ENCODE data around the gene GPC5.

DNA sequence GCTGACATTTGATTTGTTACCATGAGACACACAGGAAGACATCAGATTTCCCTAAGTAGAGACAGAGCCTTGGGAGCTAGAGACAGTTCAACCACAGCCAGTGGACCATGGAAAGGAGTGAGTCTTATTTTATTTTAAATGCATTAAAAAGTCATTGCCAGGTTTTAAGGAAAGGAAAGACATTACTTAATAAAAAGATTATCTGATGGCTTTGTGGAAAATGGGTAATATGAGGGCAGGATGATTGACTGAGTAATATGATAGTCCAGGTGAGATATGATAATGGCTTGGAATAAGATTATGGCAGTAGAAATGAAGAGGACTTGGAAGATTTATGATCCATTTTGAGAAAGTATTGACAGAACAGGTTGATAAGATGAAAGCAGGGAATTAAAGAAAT lies 580.1 kb downstream of the GPC5 start:
- TF ChIP-seq, protein P1, sequence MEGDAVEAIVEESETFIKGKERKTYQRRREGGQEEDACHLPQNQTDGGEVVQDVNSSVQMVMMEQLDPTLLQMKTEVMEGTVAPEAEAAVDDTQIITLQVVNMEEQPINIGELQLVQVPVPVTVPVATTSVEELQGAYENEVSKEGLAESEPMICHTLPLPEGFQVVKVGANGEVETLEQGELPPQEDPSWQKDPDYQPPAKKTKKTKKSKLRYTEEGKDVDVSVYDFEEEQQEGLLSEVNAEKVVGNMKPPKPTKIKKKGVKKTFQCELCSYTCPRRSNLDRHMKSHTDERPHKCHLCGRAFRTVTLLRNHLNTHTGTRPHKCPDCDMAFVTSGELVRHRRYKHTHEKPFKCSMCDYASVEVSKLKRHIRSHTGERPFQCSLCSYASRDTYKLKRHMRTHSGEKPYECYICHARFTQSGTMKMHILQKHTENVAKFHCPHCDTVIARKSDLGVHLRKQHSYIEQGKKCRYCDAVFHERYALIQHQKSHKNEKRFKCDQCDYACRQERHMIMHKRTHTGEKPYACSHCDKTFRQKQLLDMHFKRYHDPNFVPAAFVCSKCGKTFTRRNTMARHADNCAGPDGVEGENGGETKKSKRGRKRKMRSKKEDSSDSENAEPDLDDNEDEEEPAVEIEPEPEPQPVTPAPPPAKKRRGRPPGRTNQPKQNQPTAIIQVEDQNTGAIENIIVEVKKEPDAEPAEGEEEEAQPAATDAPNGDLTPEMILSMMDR (IDR thresholded peaks at IDR 0.05) = no peak
- TF ChIP-seq POLR2A (IDR thresholded peaks at IDR 0.05) = no peak
